ENCODE measurements around the gene KLF15. TPM values are rescaled to one million over a fixed set of nuclear protein-coding genes. Genes with fewer than 3 reads are reported as not detected.
A peak's percentile ranks its signal among the peaks of the same experiment; 100 is the strongest.

KLF15 gene
- total and polyA plus RNA-seq, 9 of the 15 experiments (the other 6 are each of a cell fraction or from before 2014, with no cell fraction given) = 0.08 to 4.8 (median 1.2) TPM

DNA sequence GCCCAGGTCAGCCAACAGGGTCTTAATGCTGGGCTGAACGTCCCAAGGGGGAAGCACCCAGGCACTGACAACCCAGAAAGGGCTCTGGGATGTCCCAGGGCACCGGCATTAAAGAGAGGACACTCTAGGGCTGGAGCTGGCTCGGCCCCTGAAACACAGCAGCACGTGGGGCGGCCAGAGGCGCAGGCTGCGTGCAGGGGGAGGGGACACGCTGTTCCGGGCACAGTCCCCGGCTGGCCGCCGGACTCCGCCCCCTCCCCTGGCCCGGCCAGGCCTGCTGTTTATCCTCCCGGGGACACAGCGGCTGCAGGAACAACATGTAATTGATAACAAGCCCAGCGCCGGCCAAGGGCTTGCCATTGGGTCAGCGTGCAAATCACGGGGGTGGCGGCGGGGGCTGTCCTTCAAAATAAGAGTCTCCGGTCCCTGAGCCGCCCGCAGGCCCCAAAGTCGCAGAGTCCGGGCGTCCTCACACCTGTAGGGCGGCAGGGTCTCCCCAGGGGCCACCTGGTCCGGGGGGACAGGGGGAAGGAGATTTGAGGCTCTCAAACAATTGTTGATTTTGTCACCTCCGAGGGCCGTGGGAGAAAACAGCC lies 1.3 kb downstream of the KLF15 start (continued):
- TF ChIP-seq, protein P1, sequence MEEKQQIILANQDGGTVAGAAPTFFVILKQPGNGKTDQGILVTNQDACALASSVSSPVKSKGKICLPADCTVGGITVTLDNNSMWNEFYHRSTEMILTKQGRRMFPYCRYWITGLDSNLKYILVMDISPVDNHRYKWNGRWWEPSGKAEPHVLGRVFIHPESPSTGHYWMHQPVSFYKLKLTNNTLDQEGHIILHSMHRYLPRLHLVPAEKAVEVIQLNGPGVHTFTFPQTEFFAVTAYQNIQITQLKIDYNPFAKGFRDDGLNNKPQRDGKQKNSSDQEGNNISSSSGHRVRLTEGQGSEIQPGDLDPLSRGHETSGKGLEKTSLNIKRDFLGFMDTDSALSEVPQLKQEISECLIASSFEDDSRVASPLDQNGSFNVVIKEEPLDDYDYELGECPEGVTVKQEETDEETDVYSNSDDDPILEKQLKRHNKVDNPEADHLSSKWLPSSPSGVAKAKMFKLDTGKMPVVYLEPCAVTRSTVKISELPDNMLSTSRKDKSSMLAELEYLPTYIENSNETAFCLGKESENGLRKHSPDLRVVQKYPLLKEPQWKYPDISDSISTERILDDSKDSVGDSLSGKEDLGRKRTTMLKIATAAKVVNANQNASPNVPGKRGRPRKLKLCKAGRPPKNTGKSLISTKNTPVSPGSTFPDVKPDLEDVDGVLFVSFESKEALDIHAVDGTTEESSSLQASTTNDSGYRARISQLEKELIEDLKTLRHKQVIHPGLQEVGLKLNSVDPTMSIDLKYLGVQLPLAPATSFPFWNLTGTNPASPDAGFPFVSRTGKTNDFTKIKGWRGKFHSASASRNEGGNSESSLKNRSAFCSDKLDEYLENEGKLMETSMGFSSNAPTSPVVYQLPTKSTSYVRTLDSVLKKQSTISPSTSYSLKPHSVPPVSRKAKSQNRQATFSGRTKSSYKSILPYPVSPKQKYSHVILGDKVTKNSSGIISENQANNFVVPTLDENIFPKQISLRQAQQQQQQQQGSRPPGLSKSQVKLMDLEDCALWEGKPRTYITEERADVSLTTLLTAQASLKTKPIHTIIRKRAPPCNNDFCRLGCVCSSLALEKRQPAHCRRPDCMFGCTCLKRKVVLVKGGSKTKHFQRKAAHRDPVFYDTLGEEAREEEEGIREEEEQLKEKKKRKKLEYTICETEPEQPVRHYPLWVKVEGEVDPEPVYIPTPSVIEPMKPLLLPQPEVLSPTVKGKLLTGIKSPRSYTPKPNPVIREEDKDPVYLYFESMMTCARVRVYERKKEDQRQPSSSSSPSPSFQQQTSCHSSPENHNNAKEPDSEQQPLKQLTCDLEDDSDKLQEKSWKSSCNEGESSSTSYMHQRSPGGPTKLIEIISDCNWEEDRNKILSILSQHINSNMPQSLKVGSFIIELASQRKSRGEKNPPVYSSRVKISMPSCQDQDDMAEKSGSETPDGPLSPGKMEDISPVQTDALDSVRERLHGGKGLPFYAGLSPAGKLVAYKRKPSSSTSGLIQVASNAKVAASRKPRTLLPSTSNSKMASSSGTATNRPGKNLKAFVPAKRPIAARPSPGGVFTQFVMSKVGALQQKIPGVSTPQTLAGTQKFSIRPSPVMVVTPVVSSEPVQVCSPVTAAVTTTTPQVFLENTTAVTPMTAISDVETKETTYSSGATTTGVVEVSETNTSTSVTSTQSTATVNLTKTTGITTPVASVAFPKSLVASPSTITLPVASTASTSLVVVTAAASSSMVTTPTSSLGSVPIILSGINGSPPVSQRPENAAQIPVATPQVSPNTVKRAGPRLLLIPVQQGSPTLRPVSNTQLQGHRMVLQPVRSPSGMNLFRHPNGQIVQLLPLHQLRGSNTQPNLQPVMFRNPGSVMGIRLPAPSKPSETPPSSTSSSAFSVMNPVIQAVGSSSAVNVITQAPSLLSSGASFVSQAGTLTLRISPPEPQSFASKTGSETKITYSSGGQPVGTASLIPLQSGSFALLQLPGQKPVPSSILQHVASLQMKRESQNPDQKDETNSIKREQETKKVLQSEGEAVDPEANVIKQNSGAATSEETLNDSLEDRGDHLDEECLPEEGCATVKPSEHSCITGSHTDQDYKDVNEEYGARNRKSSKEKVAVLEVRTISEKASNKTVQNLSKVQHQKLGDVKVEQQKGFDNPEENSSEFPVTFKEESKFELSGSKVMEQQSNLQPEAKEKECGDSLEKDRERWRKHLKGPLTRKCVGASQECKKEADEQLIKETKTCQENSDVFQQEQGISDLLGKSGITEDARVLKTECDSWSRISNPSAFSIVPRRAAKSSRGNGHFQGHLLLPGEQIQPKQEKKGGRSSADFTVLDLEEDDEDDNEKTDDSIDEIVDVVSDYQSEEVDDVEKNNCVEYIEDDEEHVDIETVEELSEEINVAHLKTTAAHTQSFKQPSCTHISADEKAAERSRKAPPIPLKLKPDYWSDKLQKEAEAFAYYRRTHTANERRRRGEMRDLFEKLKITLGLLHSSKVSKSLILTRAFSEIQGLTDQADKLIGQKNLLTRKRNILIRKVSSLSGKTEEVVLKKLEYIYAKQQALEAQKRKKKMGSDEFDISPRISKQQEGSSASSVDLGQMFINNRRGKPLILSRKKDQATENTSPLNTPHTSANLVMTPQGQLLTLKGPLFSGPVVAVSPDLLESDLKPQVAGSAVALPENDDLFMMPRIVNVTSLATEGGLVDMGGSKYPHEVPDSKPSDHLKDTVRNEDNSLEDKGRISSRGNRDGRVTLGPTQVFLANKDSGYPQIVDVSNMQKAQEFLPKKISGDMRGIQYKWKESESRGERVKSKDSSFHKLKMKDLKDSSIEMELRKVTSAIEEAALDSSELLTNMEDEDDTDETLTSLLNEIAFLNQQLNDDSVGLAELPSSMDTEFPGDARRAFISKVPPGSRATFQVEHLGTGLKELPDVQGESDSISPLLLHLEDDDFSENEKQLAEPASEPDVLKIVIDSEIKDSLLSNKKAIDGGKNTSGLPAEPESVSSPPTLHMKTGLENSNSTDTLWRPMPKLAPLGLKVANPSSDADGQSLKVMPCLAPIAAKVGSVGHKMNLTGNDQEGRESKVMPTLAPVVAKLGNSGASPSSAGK (IDR thresholded peaks at IDR 0.05) = peak; percentile 78
- TF ChIP-seq U2AF2 (optimal IDR thresholded peaks at IDR 0.05; ENCODE audit: low read depth, low read length) (no peak), NR2C1 (IDR thresholded peaks at IDR 0.05) (no peak), NR2C1 (tag; IDR thresholded peaks at IDR 0.05) (no peak), ZNF780A (CRISPR knock-in tag; IDR thresholded peaks at IDR 0.05) (no peak), MCM3 (IDR thresholded peaks at IDR 0.05) (no peak), ARNT (IDR thresholded peaks at IDR 0.05) (no peak), ZNF696 (CRISPR knock-in tag; conservative IDR thresholded peaks at IDR 0.05) (no peak), KLF16 (IDR thresholded peaks at IDR 0.05) (no peak), CREM (IDR thresholded peaks at IDR 0.05; ENCODE audit: low read depth) (peak; percentile 19; the same call in 1 of the 2 replicates), DDX20 (tag; IDR thresholded peaks at IDR 0.05; ENCODE audit: low read depth) (no peak)
- TF ChIP-seq, protein P2, sequence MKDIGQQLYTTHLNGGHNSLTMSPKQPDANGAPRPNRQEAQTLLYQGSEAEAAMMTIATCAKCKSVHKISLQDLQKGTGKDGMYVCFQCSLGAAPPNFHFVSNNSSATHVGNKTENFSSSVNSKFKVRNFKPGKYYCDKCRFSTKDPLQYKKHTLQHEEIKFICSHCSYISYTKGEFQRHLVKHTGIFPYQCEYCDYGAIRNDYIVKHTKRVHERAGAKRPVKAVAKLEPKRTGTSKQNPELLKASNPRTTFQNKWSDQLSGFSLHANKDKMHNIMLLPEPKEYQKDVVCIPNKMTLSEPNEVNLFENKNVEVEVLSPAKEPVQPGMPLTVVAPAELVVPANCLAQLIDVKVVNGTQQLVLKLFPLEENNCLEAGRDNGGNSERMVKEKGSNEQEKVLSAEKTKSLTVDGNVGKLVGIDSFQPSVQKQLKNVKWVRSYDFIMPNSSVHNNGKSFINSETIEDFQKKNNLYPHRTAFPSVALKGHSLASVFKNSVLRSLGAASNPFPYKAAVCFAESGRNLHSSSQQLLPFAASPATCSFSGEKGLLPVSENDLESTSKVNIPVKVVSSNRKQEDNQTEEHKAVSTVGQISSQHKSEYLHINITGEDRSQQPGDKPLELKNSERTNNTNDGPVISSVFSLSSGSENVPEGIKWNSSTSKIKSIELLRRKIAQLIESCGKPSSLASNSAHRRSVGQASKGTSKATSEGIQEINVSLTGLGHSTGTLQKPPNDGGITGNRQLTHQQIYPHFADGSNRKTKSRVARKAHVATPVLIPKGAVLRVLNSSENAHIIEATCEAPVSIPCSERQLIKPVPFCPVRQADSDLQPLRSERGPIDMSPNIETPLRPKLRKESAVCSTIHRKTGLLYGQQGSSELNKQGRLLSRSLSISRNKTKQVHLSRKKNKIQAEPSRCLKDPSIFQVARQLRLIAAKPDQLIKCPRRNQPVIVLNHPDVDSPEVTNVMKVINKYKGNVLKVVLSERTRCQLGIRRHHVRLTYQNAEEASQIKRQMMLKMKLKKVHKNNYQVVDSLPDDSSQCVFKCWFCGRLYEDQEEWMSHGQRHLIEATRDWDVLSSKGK (CRISPR knock-in tag; IDR thresholded peaks at IDR 0.05) = no peak
- TF ChIP-seq, protein P3, sequence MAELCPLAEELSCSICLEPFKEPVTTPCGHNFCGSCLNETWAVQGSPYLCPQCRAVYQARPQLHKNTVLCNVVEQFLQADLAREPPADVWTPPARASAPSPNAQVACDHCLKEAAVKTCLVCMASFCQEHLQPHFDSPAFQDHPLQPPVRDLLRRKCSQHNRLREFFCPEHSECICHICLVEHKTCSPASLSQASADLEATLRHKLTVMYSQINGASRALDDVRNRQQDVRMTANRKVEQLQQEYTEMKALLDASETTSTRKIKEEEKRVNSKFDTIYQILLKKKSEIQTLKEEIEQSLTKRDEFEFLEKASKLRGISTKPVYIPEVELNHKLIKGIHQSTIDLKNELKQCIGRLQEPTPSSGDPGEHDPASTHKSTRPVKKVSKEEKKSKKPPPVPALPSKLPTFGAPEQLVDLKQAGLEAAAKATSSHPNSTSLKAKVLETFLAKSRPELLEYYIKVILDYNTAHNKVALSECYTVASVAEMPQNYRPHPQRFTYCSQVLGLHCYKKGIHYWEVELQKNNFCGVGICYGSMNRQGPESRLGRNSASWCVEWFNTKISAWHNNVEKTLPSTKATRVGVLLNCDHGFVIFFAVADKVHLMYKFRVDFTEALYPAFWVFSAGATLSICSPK (IDR thresholded peaks at IDR 0.05; ENCODE audit: borderline replicate concordance) = no peak
